ENCODE measurements around the gene BZW2.

Gene BZW2

GRCh38 chr7:16739863-16740622, 94.1 kb downstream of the BZW2 start:
- DNase-seq (ENCODE audit: low spot score) = no peak

GRCh38 chr7:16740623-16740953, 94.6 kb downstream of the BZW2 start:
- TF ChIP-seq CTCF (IDR thresholded peaks at IDR 0.05; ENCODE audit: extremely low read depth, missing control alignments) = no peak
- no peak for DNase-seq (ENCODE audit: low spot score)

More at GRCh38 chr7:16739863-16740622, 94.1 kb downstream of the BZW2 start:
- TF ChIP-seq CTCF (IDR thresholded peaks at IDR 0.05; ENCODE audit: extremely low read depth, missing control alignments) = no peak

DNA sequence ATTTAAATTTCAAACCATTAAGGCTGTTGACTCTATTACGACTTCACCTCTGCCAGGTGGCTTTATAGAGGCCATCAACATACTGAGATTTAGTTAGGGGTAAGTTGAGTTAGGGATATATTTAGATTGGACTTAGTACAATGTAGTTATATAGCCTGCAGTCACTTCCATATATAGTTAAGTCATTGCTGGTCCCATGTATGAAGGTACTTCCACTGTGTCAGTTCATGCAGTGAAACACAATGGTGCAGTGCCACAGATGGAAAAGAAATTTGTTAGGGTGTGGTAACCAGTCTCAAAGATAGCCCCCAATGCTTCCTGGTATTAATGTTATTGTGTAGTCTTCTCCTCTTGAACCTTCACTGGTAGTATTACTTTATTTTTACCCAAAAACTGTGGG, 95.0 kb downstream of the BZW2 start:
- TF ChIP-seq CTCF (IDR thresholded peaks at IDR 0.05; ENCODE audit: extremely low read depth, missing control alignments) = no peak
- DNase-seq (ENCODE audit: low spot score) = no peak

GRCh38 chr7:16741676-16742075, 95.7 kb downstream of the BZW2 start:
- no peak for DNase-seq (ENCODE audit: low spot score)
- TF ChIP-seq CTCF (IDR thresholded peaks at IDR 0.05; ENCODE audit: extremely low read depth, missing control alignments) = no peak

GRCh38 chr7:16742547-16742946, 96.6 kb downstream of the BZW2 start:
- no peak for TF ChIP-seq CTCF (IDR thresholded peaks at IDR 0.05; ENCODE audit: extremely low read depth, missing control alignments)
- no peak for DNase-seq (ENCODE audit: low spot score)

GRCh38 chr7:16743236-16743635, 97.3 kb downstream of the BZW2 start:
- no peak for DNase-seq (ENCODE audit: low spot score)
- TF ChIP-seq CTCF (IDR thresholded peaks at IDR 0.05; ENCODE audit: extremely low read depth, missing control alignments) = no peak

GRCh38 chr7:16744518-16745250, 98.7 kb downstream of the BZW2 start:
- TF ChIP-seq CTCF (IDR thresholded peaks at IDR 0.05; ENCODE audit: extremely low read depth, missing control alignments) = no peak
- DNase-seq (ENCODE audit: low spot score) = no peak

Measured in GM20000 (cell line).